RCC 7860 (cell line): ENCODE data around the gene SCGB3A2.

Source experiments
- DNase-seq: peaks from one replicate; pipeline ENCODE4 v3.0.0-alpha.2; 2015; ENCODE audit warnings: low spot score
- FAIRE-seq: peaks from 2 replicates; lab custom pipeline; 2012; peaks lifted over from hg19 to GRCh38; lab: Jason Lieb, UNC

Gene SCGB3A2

GRCh38 chr5:147878066-147878759 is at the start of gene SCGB3A2:
SCGB3A2 (plus strand) TSS chr5:147878711; CDS start chr5:147878804, 93 bp downstream.
- DNase-seq: no peak
- FAIRE-seq: no peak

- FAIRE-seq: no peak
- no peak for DNase-seq
Measured at GRCh38 chr5:147830035-147830434, 48.5 kb upstream of the SCGB3A2 start.

GRCh38 chr5:147831465-147831864 is 47.0 kb upstream of the SCGB3A2 start, which contains the start of gene SPINK1:
SPINK1 (minus strand) TSS chr5:147831671; CDS start chr5:147831577, 94 bp downstream.
- DNase-seq (no peak), FAIRE-seq (no peak)

GRCh38 chr5:147832541-147832940 is 46.0 kb upstream of the SCGB3A2 start:
- no peak for FAIRE-seq
- no peak for DNase-seq

GRCh38 chr5:147835386-147835798 is 43.1 kb upstream of the SCGB3A2 start:
- DNase-seq (no peak), FAIRE-seq (no peak)

- FAIRE-seq: no peak
- DNase-seq: no peak
Measured at GRCh38 chr5:147836439-147836838, 42.1 kb upstream of the SCGB3A2 start.

- no peak for DNase-seq
- FAIRE-seq: no peak
Measured at GRCh38 chr5:147842869-147843268, 35.6 kb upstream of the SCGB3A2 start.

GRCh38 chr5:147844846-147845245 is 33.7 kb upstream of the SCGB3A2 start:
- no peak for DNase-seq

GRCh38 chr5:147845618-147846017 is 32.9 kb upstream of the SCGB3A2 start:
- FAIRE-seq: no peak

More at GRCh38 chr5:147844846-147845245, 33.7 kb upstream of the SCGB3A2 start:
- FAIRE-seq: no peak

GRCh38 chr5:147849226-147849625 is 29.3 kb upstream of the SCGB3A2 start:
- no peak for FAIRE-seq
- no peak for DNase-seq

More at GRCh38 chr5:147845618-147846017, 32.9 kb upstream of the SCGB3A2 start:
- no peak for DNase-seq

- no peak for DNase-seq
- no peak for FAIRE-seq
Measured at GRCh38 chr5:147851578-147851977, 26.9 kb upstream of the SCGB3A2 start.

GRCh38 chr5:147852365-147852764 is 26.1 kb upstream of the SCGB3A2 start:
- DNase-seq (no peak), FAIRE-seq (no peak)

GRCh38 chr5:147853372-147853987 is 25.0 kb upstream of the SCGB3A2 start:
- DNase-seq: no peak

GRCh38 chr5:147854331-147854730 is 24.2 kb upstream of the SCGB3A2 start:
- FAIRE-seq: no peak
- no peak for DNase-seq

More at GRCh38 chr5:147853372-147853987, 25.0 kb upstream of the SCGB3A2 start:
- no peak for FAIRE-seq

GRCh38 chr5:147854894-147855773 is 23.4 kb upstream of the SCGB3A2 start:
- FAIRE-seq: no peak

GRCh38 chr5:147855774-147856069 is 22.8 kb upstream of the SCGB3A2 start:
- FAIRE-seq: no peak
- no peak for DNase-seq

More at GRCh38 chr5:147854894-147855773, 23.4 kb upstream of the SCGB3A2 start:
- no peak for DNase-seq

- DNase-seq (no peak), FAIRE-seq (no peak)
Measured at GRCh38 chr5:147856801-147857200, 21.7 kb upstream of the SCGB3A2 start.

GRCh38 chr5:147857302-147858129 is 21.0 kb upstream of the SCGB3A2 start:
- FAIRE-seq (peak; percentile 58), DNase-seq (peak; percentile 16)

- DNase-seq (no peak), FAIRE-seq (no peak)
Measured at GRCh38 chr5:147858565-147858964, 19.9 kb upstream of the SCGB3A2 start.

GRCh38 chr5:147859962-147860640 is 18.4 kb upstream of the SCGB3A2 start:
- no peak for FAIRE-seq
- DNase-seq: no peak
